Measurements from ENCODE around the gene NUTF2.
"Not testable (repeated sequence)": the region's sequence is repeated elsewhere in the genome, so short reads cannot be mapped to it uniquely, and the experiment has no call there.

Gene NUTF2

DNA sequence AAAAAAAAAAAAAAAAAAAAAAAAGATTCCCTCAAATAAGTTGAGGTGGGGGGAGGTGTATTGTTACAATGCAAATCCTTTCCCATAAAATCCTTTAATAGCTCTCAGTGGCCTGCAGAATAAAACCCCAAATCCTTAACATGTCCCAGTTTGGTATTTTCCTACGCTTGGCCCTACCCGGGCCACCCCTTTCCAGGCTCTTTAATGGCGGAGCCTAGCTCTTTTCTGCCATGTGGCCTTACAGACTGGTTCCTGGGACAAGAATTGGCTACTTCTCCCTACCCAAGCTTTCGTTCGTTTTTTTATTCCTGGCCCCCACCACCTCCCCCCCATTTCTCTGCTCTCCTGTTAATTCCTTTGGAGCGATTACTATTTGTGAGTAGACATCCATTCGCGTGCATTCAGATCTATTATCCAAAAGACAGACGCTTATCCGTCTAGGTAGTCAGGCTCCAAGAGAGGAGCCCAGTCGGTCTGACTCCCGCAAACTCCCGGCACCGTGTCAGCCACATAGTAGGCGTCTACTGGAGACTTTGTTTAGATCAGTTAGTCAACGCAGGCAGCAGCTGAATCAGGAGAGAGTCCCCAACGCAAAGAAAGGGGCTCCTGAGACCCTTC is 5.4 kb upstream of the NUTF2 start:
- no peak for DNase-seq

GRCh38 chr16:67841816-67842508 is 4.8 kb upstream of the NUTF2 start, which contains the start of gene THAP11:
Gene THAP11 (plus strand): TSS chr16:67842320. CDS start chr16:67842555, 235 bp downstream.
- peak; percentile 93 for DNase-seq

DNA sequence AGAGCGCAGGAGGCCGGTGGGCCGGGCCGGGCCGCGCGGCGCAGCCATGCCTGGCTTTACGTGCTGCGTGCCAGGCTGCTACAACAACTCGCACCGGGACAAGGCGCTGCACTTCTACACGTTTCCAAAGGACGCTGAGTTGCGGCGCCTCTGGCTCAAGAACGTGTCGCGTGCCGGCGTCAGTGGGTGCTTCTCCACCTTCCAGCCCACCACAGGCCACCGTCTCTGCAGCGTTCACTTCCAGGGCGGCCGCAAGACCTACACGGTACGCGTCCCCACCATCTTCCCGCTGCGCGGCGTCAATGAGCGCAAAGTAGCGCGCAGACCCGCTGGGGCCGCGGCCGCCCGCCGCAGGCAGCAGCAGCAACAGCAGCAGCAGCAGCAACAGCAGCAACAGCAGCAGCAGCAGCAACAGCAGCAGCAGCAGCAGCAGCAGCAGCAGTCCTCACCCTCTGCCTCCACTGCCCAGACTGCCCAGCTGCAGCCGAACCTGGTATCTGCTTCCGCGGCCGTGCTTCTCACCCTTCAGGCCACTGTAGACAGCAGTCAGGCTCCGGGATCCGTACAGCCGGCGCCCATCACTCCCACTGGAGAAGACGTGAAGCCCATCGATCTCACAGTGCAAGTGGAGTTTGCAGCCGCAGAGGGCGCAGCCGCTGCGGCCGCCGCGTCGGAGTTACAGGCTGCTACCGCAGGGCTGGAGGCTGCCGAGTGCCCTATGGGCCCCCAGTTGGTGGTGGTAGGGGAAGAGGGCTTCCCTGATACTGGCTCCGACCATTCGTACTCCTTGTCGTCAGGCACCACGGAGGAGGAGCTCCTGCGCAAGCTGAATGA is 4.0 kb upstream of the NUTF2 start:
- DNase-seq: peak; percentile 53

DNA sequence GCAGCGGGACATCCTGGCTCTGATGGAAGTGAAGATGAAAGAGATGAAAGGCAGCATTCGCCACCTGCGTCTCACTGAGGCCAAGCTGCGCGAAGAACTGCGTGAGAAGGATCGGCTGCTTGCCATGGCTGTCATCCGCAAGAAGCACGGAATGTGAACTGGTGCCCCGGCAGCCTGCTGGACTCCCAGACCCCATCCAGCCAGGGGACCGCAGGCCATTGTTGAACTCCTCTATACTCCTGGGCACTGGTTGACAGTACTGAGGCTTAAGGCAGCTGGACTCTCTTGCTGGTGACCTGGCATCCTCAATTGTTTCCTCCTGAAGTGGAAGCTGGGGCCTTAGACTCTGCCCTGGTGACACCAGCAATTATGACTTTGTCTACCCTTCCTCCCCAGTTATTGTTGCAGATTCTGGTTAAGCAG is 3.4 kb upstream of the NUTF2 start:
- DNase-seq: no peak

- no peak for DNase-seq
Observed at GRCh38 chr16:67844497-67844896, 2.2 kb upstream of the NUTF2 start.

DNA sequence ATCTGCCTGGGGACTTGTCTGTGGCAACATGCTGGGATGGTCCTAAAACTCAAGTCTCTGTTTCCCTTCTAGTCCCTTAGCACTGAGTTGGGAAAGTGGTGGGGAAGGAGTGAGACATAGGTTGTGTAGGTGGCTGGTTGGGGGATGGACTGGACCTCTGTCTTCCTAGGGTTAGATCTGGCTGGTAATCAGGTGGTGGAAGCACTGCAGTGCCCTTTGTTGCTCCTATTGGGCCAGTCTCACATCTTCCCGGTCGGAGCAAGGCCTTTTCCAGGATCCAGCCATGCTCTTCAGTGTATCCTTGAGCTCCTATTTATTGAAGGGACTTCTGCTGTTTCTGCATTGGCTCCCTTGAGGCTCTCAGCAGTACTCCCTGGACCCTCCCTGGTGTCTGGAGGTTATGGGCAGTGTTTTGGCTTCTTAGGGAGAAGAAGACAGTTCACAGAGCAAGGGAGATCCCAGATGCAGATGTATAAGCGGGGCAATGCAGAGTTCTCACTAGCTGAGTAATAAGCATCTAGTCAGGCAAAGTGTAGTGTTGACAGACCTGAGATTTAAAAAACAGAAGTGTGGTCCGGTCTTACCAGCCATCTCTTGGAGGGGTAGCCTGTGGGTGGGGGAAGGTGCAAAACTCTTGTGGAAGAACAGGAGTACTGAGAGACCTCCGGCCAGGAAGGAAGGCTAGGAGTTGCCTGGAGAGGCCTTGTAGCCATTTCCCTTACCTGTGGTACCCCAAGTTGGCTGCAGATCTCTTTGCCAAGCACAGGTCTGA is 1.3 kb upstream of the NUTF2 start:
- no peak for DNase-seq

- no peak for DNase-seq
Observed at GRCh38 chr16:67846063-67846319, 742 bp upstream of the NUTF2 start.

GRCh38 chr16:67847064-67847861 is 530 bp downstream of the NUTF2 start, which contains the start of gene CENPT:
Gene CENPT (minus strand): TSS chr16:67847693. CDS start chr16:67833859, 13,834 bp downstream.
- DNase-seq: no peak

GRCh38 chr16:67848118-67848517 is 1.4 kb downstream of the NUTF2 start:
- DNase-seq: no peak

- no peak for DNase-seq
Observed at GRCh38 chr16:67853670-67854069, 6.9 kb downstream of the NUTF2 start.

GRCh38 chr16:67855789-67856188 is 9.1 kb downstream of the NUTF2 start:
- DNase-seq: no peak

- no peak for DNase-seq
Observed at GRCh38 chr16:67856927-67857546, 10.3 kb downstream of the NUTF2 start.

DNA sequence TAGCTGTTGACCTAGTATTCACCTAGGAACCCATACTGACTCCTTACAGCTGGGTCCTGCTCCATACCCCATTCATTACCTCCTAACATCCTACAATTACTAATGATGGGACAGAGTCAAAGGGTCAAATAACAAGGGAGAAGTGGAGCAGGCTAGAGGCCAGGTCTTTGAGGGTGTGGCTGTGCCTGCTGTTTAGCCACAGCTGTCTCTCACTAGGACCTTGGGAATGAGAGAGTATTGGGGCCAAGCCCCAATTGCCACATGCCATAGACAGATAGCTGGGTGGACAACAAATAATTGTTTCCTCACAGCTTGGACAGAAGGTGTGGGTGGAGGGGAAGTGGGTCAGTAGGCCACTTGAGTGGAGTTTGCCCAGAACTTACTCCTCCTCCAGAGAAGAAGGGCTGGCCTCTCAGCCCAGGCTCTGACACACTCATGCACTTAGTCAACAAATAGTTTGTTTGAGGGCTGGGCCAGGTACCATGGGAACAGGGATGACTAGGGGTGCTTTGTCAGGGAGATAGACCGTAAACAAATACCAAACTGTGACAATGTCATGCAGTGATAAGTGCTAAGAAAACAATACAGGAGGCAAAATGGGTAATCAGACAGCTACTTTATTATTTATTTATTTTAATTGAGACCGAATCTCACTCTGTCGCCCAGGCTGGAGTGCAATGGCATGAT is 11.0 kb downstream of the NUTF2 start:
- DNase-seq: no peak

DNA sequence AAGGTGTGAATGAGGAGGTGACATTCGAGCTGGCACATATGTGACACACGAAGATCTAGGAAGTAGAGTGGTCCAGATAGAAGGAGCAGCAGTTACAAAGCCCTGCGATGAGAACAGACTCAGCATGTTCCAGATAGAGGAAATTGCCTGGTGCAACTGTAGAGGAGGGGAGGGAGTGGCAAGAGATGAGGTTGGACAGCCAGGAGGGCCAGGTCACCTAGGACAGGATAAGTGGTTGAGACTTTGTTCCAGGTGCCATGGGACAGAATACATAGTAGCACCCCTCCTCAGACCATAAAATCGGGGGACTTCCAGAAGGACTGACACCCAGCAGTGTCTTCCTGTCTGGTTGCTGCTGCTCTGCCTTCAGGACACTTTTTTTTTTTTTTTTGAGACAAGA is 11.8 kb downstream of the NUTF2 start:
- DNase-seq: no peak

GRCh38 chr16:67860589-67861398 is 14.1 kb downstream of the NUTF2 start:
- DNase-seq: no peak

DNA sequence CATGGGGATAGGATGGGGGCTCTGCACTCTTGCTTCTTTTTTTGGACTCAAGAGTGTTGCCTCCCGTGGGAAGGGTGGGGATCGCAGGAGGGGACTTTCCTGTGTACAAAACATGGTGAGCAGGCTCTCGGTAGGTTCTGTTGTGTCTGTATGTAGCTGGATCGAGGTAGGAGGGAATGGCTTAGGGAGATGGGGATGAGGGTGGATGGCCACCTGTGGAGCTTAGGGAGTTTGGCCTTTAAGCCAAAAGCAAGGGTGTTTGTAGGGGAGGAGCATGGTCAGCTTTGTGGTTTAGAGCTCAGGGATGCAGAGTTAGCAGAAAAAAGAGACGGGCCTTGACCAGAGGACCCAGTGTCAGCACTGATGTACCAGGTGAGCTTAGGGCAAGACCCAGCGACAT is 15.1 kb downstream of the NUTF2 start:
- no peak for DNase-seq

DNA sequence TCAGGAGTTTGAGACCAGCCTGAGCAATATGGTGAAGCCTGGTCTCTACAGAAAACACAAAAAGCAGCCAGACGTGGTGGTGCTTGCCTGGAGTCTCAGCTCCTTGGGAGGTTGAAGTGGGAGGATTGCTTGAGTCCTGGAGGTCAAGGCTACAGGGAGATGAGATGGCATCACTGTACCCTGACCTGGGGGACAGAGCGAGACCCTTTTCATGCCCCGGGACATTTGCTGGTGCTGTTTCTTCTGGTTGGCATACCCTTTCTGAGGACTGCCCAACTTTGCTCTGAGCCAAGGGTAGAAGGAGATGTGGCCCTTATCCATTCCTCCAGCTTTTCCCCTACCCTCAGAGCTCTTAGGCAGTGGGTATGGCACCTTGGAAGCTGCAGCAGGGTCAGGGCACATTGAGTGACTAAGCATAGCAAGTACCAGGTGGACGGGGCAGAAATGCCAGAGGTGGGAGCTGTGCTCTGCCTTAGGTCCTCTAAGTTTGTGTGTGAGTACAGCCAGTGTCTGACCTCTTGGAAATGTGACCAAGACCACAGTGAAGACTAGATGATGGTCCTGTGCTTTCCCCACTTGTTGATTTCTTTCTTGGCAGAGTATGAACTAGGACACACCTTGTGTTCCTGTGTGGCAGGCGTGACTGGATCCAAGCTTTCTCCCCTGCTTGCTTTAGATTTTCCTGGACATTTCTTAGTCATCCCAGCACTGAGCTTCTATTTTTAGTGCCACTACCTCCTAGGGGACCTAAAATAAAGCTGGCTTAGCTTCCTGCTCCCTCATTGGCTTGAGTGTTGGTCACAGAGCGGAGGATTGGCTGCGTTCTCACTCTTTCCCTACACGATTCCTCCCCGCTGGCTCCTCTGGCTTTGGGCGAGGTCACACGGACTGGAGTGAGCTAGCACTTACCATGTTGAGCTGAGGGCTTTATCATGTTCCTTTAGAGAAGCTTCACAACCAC is 16.2 kb downstream of the NUTF2 start:
- no peak for DNase-seq

GRCh38 chr16:67864044-67864443 is 17.3 kb downstream of the NUTF2 start:
- not testable (repeated sequence) for DNase-seq

- no peak for DNase-seq
Observed at GRCh38 chr16:67864594-67864993, 17.9 kb downstream of the NUTF2 start.

Measured in activated CD4-positive, CD25-positive, alpha-beta regulatory T cell treated with anti-CD3 and anti-CD28 coated beads, Interleukin-2, amount 50 U/mL, for 72 hours (primary cell).